ENCODE data around the gene ISY1. TPM values are rescaled to one million over a fixed set of nuclear protein-coding genes. Genes with fewer than 3 reads are reported as not detected.
"Not testable (repeated sequence)": the region's sequence is repeated elsewhere in the genome, so short reads cannot be mapped to it uniquely, and the experiment has no call there.

The ISY1 gene
- total and polyA plus RNA-seq, 4 donors = 6.4 to 13.2 (median 10.5) TPM

DNA sequence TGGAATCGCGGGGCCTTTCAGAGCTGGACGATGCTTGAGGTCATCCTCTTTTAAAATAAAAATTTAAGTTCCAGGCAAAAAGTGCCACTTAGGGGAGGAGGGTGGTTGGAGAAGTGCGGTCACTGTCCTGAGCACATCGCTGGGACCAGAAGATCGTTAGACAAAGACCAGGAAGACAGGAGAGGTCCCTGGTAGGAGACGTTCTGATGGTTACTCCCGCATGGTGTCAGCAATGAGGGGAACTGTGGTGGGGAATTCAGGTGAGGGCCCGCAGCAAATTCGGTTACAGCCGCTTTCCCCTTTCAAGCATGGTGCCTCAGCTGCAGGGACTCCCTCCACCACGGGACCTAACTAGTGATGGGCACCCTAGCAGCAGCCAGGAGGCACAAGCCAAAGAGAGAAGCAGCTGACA, 1.0 kb upstream of the ISY1 start:
- H3K9ac ChIP-seq (ENCODE audit: low read depth in 1 of 2, low read length in 2 of 2) = peak overlapping the region; percentile 62 to 84
- TF ChIP-seq CTCF (IDR thresholded peaks at IDR 0.05; ENCODE audit: low read depth, low read length, missing input control) = no peak
- TF ChIP-seq GABPA (IDR thresholded peaks at IDR 0.05 in 1 of 2, conservative IDR thresholded peaks at IDR 0.05 in 1 of 2) = no peak
- H3K4me1 ChIP-seq (ENCODE audit: control insufficient read depth in 4 of 4, insufficient read depth in 4 of 4, low read length in 3 of 4) = peaks cover 0 to 34% (median 22%) of the 10 kb centered on the region in 4 donors
- peak; percentile 40 for DNase-seq (ENCODE audit: low spot score)
- H3K9me3 ChIP-seq (ENCODE audit: control insufficient read depth in 4 of 4, low read length in 3 of 4) = no peaks in the 10 kb centered on the region
- WGBS = 1% methylated on average over 12 of the region's 12 CpGs
- H3K4me3 ChIP-seq (ENCODE audit: low read depth in 1 of 3, low read length in 3 of 3) = peak overlapping the region; percentile 58 to 78 (median 72)
- H3K27me3 ChIP-seq (ENCODE audit: control insufficient read depth in 4 of 4, insufficient read depth in 4 of 4, low read length in 3 of 4) = no peaks in the 10 kb centered on the region
- H3K36me3 ChIP-seq (ENCODE audit: control insufficient read depth in 4 of 4, insufficient read depth in 3 of 4, low read depth in 1 of 4, low read length in 3 of 4) = peaks cover 4 to 21% (median 16%) of the 10 kb centered on the region in 4 donors
- peak overlapping the region; percentile 87 for H3K27ac ChIP-seq (ENCODE audit: low read depth in 1 of 2, low read length in 2 of 2)

- H3K9me3 ChIP-seq (ENCODE audit: control insufficient read depth in 4 of 4, low read length in 3 of 4) = no peaks in the 10 kb centered on the region
- no peaks in the 10 kb centered on the region for H3K27me3 ChIP-seq (ENCODE audit: control insufficient read depth in 4 of 4, insufficient read depth in 4 of 4, low read length in 3 of 4)
- peaks cover 0 to 2% (median 0%) of the 10 kb centered on the region in 4 donors for H3K4me1 ChIP-seq (ENCODE audit: control insufficient read depth in 4 of 4, insufficient read depth in 4 of 4, low read length in 3 of 4)
- H3K27ac ChIP-seq (ENCODE audit: low read depth in 1 of 2, low read length in 2 of 2) = no peak overlapping the region
- TF ChIP-seq GABPA (IDR thresholded peaks at IDR 0.05 in 1 of 2, conservative IDR thresholded peaks at IDR 0.05 in 1 of 2) = no peak
- DNase-seq (ENCODE audit: low spot score) = no peak
- no peak overlapping the region for H3K4me3 ChIP-seq (ENCODE audit: low read depth in 1 of 3, low read length in 3 of 3)
- H3K36me3 ChIP-seq (ENCODE audit: control insufficient read depth in 4 of 4, insufficient read depth in 3 of 4, low read depth in 1 of 4, low read length in 3 of 4) = peaks cover 7 to 28% (median 23%) of the 10 kb centered on the region in 4 donors
- no peak overlapping the region for H3K9ac ChIP-seq (ENCODE audit: low read depth in 1 of 2, low read length in 2 of 2)
These were observed 16.1 kb downstream of the ISY1 start for GRCh38 chr3:129144786-129145185.

DNA sequence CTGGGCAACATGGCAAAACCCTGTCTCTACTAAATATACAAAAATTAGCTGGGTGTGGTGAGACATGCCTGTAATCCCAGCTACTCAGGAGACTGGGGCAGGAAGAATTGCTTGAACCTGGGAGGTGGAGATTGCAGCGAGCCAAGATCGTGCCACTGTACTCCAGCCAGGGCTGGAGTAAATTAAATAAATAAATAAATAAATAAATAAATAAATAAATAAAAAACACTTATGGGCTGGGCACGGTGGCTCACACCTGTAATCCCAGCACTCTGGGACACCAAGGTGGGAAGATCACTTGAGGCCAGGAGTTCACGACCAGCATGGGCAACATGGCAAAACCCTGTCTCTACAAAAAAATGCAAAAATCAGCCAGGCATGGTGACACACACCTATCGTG, 19.9 kb downstream of the ISY1 start:
- not testable (repeated sequence) for H3K9ac ChIP-seq (ENCODE audit: low read depth in 1 of 2, low read length in 2 of 2); H3K9me3 ChIP-seq (ENCODE audit: control insufficient read depth in 4 of 4, low read length in 3 of 4); H3K27ac ChIP-seq (ENCODE audit: low read depth in 1 of 2, low read length in 2 of 2); DNase-seq (ENCODE audit: low spot score); H3K4me1 ChIP-seq (ENCODE audit: control insufficient read depth in 4 of 4, insufficient read depth in 4 of 4, low read length in 3 of 4); H3K27me3 ChIP-seq (ENCODE audit: control insufficient read depth in 4 of 4, insufficient read depth in 4 of 4, low read length in 3 of 4); H3K4me3 ChIP-seq (ENCODE audit: low read depth in 1 of 3, low read length in 3 of 3)
- 96% methylated on average over 5 of the region's 5 CpGs for WGBS
- H3K36me3 ChIP-seq (ENCODE audit: control insufficient read depth in 4 of 4, insufficient read depth in 3 of 4, low read depth in 1 of 4, low read length in 3 of 4) = peaks cover 10 to 33% (median 27%) of the 10 kb centered on the region in 4 donors

GRCh38 chr3:129139911-129140310, 21.0 kb downstream of the ISY1 start:
- WGBS = 23% methylated on average over 1 of the region's 1 CpG
- H3K4me1 ChIP-seq (ENCODE audit: control insufficient read depth in 4 of 4, insufficient read depth in 4 of 4, low read length in 3 of 4) = peaks cover 0 to 2% (median 0%) of the 10 kb centered on the region in 4 donors
- H3K9ac ChIP-seq (ENCODE audit: low read depth in 1 of 2, low read length in 2 of 2) = no peak overlapping the region
- no peak overlapping the region for H3K4me3 ChIP-seq (ENCODE audit: low read depth in 1 of 3, low read length in 3 of 3)
- no peak for DNase-seq (ENCODE audit: low spot score)
- no peaks in the 10 kb centered on the region for H3K9me3 ChIP-seq (ENCODE audit: control insufficient read depth in 4 of 4, low read length in 3 of 4)
- H3K36me3 ChIP-seq (ENCODE audit: control insufficient read depth in 4 of 4, insufficient read depth in 3 of 4, low read depth in 1 of 4, low read length in 3 of 4) = peaks cover 10 to 28% (median 19%) of the 10 kb centered on the region in 4 donors
- H3K27ac ChIP-seq (ENCODE audit: low read depth in 1 of 2, low read length in 2 of 2) = no peak overlapping the region
- H3K27me3 ChIP-seq (ENCODE audit: control insufficient read depth in 4 of 4, insufficient read depth in 4 of 4, low read length in 3 of 4) = no peaks in the 10 kb centered on the region
- TF ChIP-seq RAD21 (IDR thresholded peaks at IDR 0.05) (no peak), YY1 (IDR thresholded peaks at IDR 0.05) (no peak), SP1 (IDR thresholded peaks at IDR 0.05) (no peak), HNF4G (IDR thresholded peaks at IDR 0.05) (no peak), FOXA1 (IDR thresholded peaks at IDR 0.05) (no peak), NR2F2 (IDR thresholded peaks at IDR 0.05) (no peak), GABPA (IDR thresholded peaks at IDR 0.05 in 1 of 2, conservative IDR thresholded peaks at IDR 0.05 in 1 of 2) (no peak), FOXA2 (IDR thresholded peaks at IDR 0.05) (no peak), CTCF (IDR thresholded peaks at IDR 0.05; ENCODE audit: low read depth, low read length, missing input control) (no peak), TAF1 (conservative IDR thresholded peaks at IDR 0.05) (no peak), HNF4A (conservative IDR thresholded peaks at IDR 0.05) (no peak), JUND (IDR thresholded peaks at IDR 0.05) (no peak), EGR1 (IDR thresholded peaks at IDR 0.05; ENCODE audit: low read depth in 2 of 2) (no peak), RXRA (IDR thresholded peaks at IDR 0.05) (no peak)
- TF ChIP-seq, protein P1, sequence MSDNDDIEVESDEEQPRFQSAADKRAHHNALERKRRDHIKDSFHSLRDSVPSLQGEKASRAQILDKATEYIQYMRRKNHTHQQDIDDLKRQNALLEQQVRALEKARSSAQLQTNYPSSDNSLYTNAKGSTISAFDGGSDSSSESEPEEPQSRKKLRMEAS (IDR thresholded peaks at IDR 0.05) = no peak
- TF ChIP-seq, protein P2, sequence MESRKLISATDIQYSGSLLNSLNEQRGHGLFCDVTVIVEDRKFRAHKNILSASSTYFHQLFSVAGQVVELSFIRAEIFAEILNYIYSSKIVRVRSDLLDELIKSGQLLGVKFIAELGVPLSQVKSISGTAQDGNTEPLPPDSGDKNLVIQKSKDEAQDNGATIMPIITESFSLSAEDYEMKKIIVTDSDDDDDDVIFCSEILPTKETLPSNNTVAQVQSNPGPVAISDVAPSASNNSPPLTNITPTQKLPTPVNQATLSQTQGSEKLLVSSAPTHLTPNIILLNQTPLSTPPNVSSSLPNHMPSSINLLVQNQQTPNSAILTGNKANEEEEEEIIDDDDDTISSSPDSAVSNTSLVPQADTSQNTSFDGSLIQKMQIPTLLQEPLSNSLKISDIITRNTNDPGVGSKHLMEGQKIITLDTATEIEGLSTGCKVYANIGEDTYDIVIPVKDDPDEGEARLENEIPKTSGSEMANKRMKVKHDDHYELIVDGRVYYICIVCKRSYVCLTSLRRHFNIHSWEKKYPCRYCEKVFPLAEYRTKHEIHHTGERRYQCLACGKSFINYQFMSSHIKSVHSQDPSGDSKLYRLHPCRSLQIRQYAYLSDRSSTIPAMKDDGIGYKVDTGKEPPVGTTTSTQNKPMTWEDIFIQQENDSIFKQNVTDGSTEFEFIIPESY (IDR thresholded peaks at IDR 0.05) = no peak
- TF ChIP-seq, protein P3, sequence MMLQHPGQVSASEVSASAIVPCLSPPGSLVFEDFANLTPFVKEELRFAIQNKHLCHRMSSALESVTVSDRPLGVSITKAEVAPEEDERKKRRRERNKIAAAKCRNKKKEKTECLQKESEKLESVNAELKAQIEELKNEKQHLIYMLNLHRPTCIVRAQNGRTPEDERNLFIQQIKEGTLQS (IDR thresholded peaks at IDR 0.05) = no peak

All from liver (tissue), 9 donors.